Sigmoid colon (tissue), 7 donors: Measurements from ENCODE around the gene STARD13. TPM values are rescaled to one million over a fixed set of nuclear protein-coding genes. Genes with fewer than 3 reads are reported as not detected.
A peak's percentile ranks its signal among the peaks of the same experiment; 100 is the strongest.

Experiments
- DNase-seq: peaks from one replicate; pipeline ENCODE4 v3.0.0-alpha.2; 2019
- H3K27ac ChIP-seq, 4 donors: fragments of 200-600 bp; sonication (generic); one replicate each; pipeline ENCODE4 v1.5.1; 2016 to 2019; ENCODE audit warnings: mild to moderate bottlenecking in 1 of 4
- H3K27me3 ChIP-seq, 3 donors: fragments of 200-600 bp; sonication (generic); one replicate each; pipeline ENCODE4 v1.5.1; 2019; ENCODE audit warnings: mild to moderate bottlenecking in 1 of 3
- H3K36me3 ChIP-seq, 4 donors: fragments of 200-600 bp; sonication (generic); one replicate each; pipeline ENCODE4 v1.5.1; 2016 to 2019
- H3K4me1 ChIP-seq, 4 donors: fragments of 200-600 bp; sonication (generic); one replicate each; pipeline ENCODE4 v1.5.1; 2017 to 2019
- H3K4me3 ChIP-seq, 4 donors: fragments of 200-600 bp; sonication (generic); one replicate each; pipeline ENCODE4 v1.5.1; 2017 to 2019; ENCODE audit warnings: mild to moderate bottlenecking in 2 of 4, moderate library complexity in 1 of 4
- H3K9me3 ChIP-seq, 4 donors: fragments of 200-600 bp in 3 of 4; sonication (generic) in 3 of 4; one replicate each; pipeline versions ENCODE4 v1.5.1 to v1.6.1; 2013 to 2019
- CTCF ChIP-seq, 4 experiments: fragments of 450-650 bp in 3 of 4; fragments of 200-600 bp in 1 of 4; IDR thresholded peaks; one replicate each; pipeline ENCODE4 v1.5.1; 2016 to 2019; ENCODE audit warnings: antibody characterized with exemption in 4 of 4, mild to moderate bottlenecking in 3 of 4, moderate library complexity in 2 of 4
- EP300 ChIP-seq, 4 donors: sonication (generic); formaldehyde crosslinking; IDR thresholded peaks; one replicate each; pipeline ENCODE4 v1.6.1; 2017; ENCODE audit warnings: antibody characterized with exemption in 4 of 4
- POLR2A ChIP-seq, 2 donors: fragments of 450-650 bp; IDR thresholded peaks; one replicate each; pipeline ENCODE4 v1.6.1; 2016; ENCODE audit warnings: antibody characterized with exemption in 2 of 2, mild to moderate bottlenecking in 2 of 2, moderate library complexity in 2 of 2
- POLR2AphosphoS5 ChIP-seq, 4 donors: sonication (generic); formaldehyde crosslinking; IDR thresholded peaks; one replicate each; pipeline ENCODE4 v1.6.1; 2017; ENCODE audit warnings: antibody characterized with exemption in 4 of 4
- WGBS, 2 donors: extraction: QIAGEN DNeasy Blood & Tissue Kit; methylation state at CpG; one replicate each; pipeline ENCODE4 v1.1.7; 2013; 5-methylcytosine and 5-hydroxymethylcytosine counted together
- intact Hi-C: fragments of 100-400 bp; cut with DNase I; formaldehyde crosslinking; loops from one replicate; pipeline ENCODE4 v1.15.1; 2023
- polyA plus RNA-seq, 3 donors: library from polyadenylated mRNA; stranded (reverse); fragments of 200-250 nt; gene quantifications; one replicate each; pipeline ENCODE4 v1.2.3, GENCODE V29; 2013
- total RNA-seq, 4 donors: library from RNA; depleted of rRNA; stranded (reverse); fragments of >200 nt; gene quantifications; one replicate each; pipeline ENCODE4 v1.1.0, GENCODE V29; 2016
- donor health status: healthy with polysubstance abuse.
- donor health status: Bipolar disorder and iron deficiency.
- donor health status: healthy.

Gene STARD13
- total and polyA plus RNA-seq, 7 donors: 3.7 to 102 (median 66.7) TPM

- Histone ChIP-seq H3K4me3 (no peak overlapping the region), H3K4me1 (peaks cover 0 to 23% (median 13%) of the 10 kb centered on the region in 4 donors), H3K27me3 (no peaks in the 10 kb centered on the region), H3K27ac (no peak overlapping the region), H3K9me3 (no peaks in the 10 kb centered on the region), H3K36me3 (no peaks in the 10 kb centered on the region)
- intact Hi-C loops: no loop called here
- TF ChIP-seq POLR2A (IDR thresholded peaks at IDR 0.05) (no peak), CTCF (IDR thresholded peaks at IDR 0.05) (no peak), POLR2AphosphoS5 (IDR thresholded peaks at IDR 0.05) (no peak), EP300 (IDR thresholded peaks at IDR 0.05) (no peak)
- no peak for DNase-seq
- WGBS, 2 donors: 93 to 94% methylated on average over 1 of the region's 1 CpG
Measured at GRCh38 chr13:33308863-33309262, 23.3 kb upstream of the STARD13 start.

DNA sequence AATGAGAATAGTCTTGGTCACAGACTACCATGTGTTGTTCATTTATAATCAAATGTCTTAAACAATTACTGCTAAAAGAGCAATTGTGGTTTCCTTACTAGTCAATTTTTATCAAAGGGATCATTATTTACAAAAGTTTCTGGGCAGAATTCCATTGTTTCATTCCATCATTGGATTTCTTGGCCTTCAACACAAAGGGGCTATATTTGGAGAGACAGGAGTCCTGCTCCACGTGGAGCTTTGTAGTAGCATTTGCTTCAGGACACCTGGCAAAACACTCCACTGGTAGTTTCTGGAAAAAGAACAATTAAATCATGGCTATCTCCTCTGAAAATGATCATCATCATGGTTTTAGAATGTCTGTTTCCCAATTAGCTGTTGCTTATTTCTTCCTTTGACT, 22.3 kb upstream of the STARD13 start:
- no peaks in the 10 kb centered on the region for H3K36me3 ChIP-seq
- WGBS, 2 donors: 53 to 62% methylated on average over 1 of the region's 1 CpG
- peaks cover 0 to 17% (median 12%) of the 10 kb centered on the region in 4 donors for H3K4me1 ChIP-seq
- H3K9me3 ChIP-seq: no peaks in the 10 kb centered on the region
- H3K27ac ChIP-seq: no peak overlapping the region
- TF ChIP-seq POLR2A (IDR thresholded peaks at IDR 0.05): no peak
- no peak for TF ChIP-seq CTCF (IDR thresholded peaks at IDR 0.05)
- no peak for TF ChIP-seq POLR2AphosphoS5 (IDR thresholded peaks at IDR 0.05)
- TF ChIP-seq EP300 (IDR thresholded peaks at IDR 0.05): no peak
- no peaks in the 10 kb centered on the region for H3K27me3 ChIP-seq
- intact Hi-C loops: no loop called here
- H3K4me3 ChIP-seq: no peak overlapping the region
- DNase-seq: no peak

GRCh38 chr13:33303855-33304597, 18.5 kb upstream of the STARD13 start:
- TF ChIP-seq CTCF (IDR thresholded peaks at IDR 0.05) (no peak), EP300 (IDR thresholded peaks at IDR 0.05) (no peak), POLR2AphosphoS5 (IDR thresholded peaks at IDR 0.05) (no peak), POLR2A (IDR thresholded peaks at IDR 0.05) (no peak)
- Histone ChIP-seq H3K4me3 (no peak overlapping the region), H3K9me3 (no peaks in the 10 kb centered on the region), H3K27ac (no peak overlapping the region), H3K27me3 (no peaks in the 10 kb centered on the region), H3K4me1 (peaks cover 0 to 8% (median 3%) of the 10 kb centered on the region in 4 donors), H3K36me3 (no peaks in the 10 kb centered on the region)
- DNase-seq: no peak
- WGBS, 2 donors: 61 to 73% methylated on average over 3 of the region's 3 CpGs
- intact Hi-C loops: no loop called here

DNA sequence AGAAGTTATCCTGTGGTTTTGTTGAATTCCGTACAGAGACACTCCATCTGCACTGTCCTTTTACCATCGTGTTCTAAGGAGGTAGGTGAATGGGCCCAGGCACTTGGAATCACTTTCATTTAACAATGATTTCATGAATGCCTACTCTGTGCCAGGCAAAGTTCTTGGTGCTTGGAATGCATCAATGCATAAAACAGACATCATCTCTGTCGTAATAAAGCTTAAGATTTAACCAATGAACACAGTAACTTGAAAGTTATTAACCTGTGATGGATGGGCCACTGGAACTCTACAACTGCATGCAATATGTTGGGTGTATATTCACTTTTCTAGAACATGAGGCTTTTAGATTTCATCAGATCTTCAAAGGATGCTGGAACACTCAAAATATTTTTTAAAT, 14.1 kb upstream of the STARD13 start:
- H3K4me3 ChIP-seq: no peak overlapping the region
- no peak overlapping the region for H3K27ac ChIP-seq
- DNase-seq: no peak
- TF ChIP-seq POLR2A (IDR thresholded peaks at IDR 0.05) (no peak), POLR2AphosphoS5 (IDR thresholded peaks at IDR 0.05) (peak in 1 of 4 donors; percentile 21), EP300 (IDR thresholded peaks at IDR 0.05) (no peak)
- no peaks in the 10 kb centered on the region for H3K27me3 ChIP-seq
- 89 to 94% methylated on average over 3 of the region's 3 CpGs for WGBS, 2 donors
- no peaks in the 10 kb centered on the region for H3K4me1 ChIP-seq
- no peaks in the 10 kb centered on the region for H3K36me3 ChIP-seq
- intact Hi-C loops: no loop called here
- no peaks in the 10 kb centered on the region for H3K9me3 ChIP-seq

DNA sequence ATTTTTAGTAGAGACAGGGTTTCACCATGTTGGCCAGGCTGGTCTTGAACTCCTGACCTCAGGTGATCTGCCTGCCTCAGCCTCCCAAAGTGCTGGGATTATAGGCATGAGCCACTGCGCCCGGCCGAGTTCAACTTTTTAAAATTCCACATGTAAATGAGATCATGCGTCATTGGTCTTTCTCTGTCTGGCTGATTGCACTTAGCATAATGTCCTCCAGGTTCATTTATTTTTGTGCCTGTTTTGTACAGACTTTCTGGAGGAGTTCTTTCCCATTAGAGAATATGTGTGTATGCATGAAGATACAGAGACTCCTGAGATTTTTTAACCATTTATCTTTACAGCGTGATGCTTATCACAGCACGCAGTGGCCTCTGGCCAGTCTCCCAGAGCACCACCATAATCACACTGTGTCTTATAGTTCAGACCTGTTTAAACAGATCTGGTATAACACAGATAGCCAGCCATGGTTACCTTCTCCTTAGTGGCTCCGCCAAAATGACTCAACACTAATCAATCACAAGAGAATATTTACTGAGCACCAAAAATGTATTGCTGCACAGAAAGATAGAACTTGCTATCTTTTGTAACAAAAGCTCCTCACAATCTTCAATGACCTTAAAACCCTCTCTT, 11.4 kb upstream of the STARD13 start:
- no peak for DNase-seq
- Histone ChIP-seq H3K9me3 (no peaks in the 10 kb centered on the region), H3K27ac (no peak overlapping the region), H3K4me3 (no peak overlapping the region), H3K4me1 (peaks cover 0 to 11% (median 5%) of the 10 kb centered on the region in 4 donors), H3K36me3 (no peaks in the 10 kb centered on the region), H3K27me3 (no peaks in the 10 kb centered on the region)
- no peak for TF ChIP-seq CTCF (IDR thresholded peaks at IDR 0.05)
- TF ChIP-seq EP300 (IDR thresholded peaks at IDR 0.05): no peak
- no peak for TF ChIP-seq POLR2A (IDR thresholded peaks at IDR 0.05)
- no peak for TF ChIP-seq POLR2AphosphoS5 (IDR thresholded peaks at IDR 0.05)
- WGBS, 2 donors: 68 to 90% methylated on average over 7 of the region's 7 CpGs
- intact Hi-C loops: no loop called here
